ENCODE data around the gene EDN2. TPM values are rescaled to one million over a fixed set of nuclear protein-coding genes. Genes with fewer than 3 reads are reported as not detected.

Gene EDN2
- total RNA-seq, 1 donor from 2014 or later = 0.80 TPM

DNA sequence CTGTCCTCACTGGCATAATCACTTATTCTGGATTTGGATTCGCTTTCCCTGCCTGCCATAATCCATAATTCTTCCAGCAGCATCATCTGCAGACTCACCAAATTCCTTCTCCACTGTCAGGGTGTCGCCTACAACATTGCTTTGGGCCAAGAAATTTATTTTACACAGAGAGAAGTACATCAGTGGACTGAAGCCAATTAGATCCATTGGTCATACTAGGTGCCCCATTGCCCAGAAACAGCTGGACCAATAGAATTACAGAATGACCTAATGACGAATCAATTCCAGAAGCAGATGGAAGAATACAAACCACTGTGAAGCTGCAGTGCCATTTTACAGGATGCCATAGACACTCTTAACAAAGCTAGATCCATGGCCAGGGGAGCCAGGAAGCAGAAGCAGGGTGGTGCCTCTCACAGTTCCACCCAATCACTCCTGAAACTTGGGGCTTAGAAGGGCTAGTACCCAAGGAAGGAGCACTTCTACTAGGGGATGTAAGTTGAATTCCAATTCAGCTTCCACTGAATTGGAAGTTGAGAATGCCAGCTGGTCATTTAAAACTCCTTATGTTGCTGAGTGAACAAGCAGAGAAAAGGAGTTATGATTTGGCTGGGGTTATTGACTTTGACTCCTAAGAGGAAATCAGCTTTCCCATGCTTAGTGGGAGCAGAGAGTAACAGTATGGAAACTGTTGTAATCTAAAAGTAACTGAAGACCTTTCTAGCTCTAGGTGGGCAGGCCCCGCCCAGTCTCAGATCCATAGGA is 44.0 kb downstream of the EDN2 start:
- H3K4me1 Mint-ChIP-seq (ENCODE audit: low read depth) = peaks cover 15% of the 10 kb centered on the region
- no peak overlapping the region for H3K27ac Mint-ChIP-seq (ENCODE audit: unreplicated experiment)
- TF ChIP-seq, protein P1, sequence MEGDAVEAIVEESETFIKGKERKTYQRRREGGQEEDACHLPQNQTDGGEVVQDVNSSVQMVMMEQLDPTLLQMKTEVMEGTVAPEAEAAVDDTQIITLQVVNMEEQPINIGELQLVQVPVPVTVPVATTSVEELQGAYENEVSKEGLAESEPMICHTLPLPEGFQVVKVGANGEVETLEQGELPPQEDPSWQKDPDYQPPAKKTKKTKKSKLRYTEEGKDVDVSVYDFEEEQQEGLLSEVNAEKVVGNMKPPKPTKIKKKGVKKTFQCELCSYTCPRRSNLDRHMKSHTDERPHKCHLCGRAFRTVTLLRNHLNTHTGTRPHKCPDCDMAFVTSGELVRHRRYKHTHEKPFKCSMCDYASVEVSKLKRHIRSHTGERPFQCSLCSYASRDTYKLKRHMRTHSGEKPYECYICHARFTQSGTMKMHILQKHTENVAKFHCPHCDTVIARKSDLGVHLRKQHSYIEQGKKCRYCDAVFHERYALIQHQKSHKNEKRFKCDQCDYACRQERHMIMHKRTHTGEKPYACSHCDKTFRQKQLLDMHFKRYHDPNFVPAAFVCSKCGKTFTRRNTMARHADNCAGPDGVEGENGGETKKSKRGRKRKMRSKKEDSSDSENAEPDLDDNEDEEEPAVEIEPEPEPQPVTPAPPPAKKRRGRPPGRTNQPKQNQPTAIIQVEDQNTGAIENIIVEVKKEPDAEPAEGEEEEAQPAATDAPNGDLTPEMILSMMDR (IDR thresholded peaks at IDR 0.05) = no peak
- no peak for DNase-seq (ENCODE audit: low spot score)
- peaks cover 2% of the 10 kb centered on the region for H3K9me3 Mint-ChIP-seq (ENCODE audit: low read depth)
- no peaks in the 10 kb centered on the region for H3K27me3 Mint-ChIP-seq (ENCODE audit: low read depth)
- H3K36me3 Mint-ChIP-seq (ENCODE audit: low read depth) = no peaks in the 10 kb centered on the region
- H3K4me3 Mint-ChIP-seq (ENCODE audit: unreplicated experiment) = no peak overlapping the region

GRCh38 chr1:41439234-41439633 is 45.2 kb downstream of the EDN2 start:
- Mint-ChIP-seq H3K4me3 (ENCODE audit: unreplicated experiment) (no peak overlapping the region), H3K27me3 (ENCODE audit: low read depth) (no peaks in the 10 kb centered on the region), H3K27ac (ENCODE audit: unreplicated experiment) (no peak overlapping the region), H3K36me3 (ENCODE audit: low read depth) (no peaks in the 10 kb centered on the region), H3K9me3 (ENCODE audit: low read depth) (peaks cover under 1% of the 10 kb centered on the region), H3K4me1 (ENCODE audit: low read depth) (peaks cover 27% of the 10 kb centered on the region)
- TF ChIP-seq, protein P1 (IDR thresholded peaks at IDR 0.05) = no peak
- DNase-seq (ENCODE audit: low spot score) = no peak

- Mint-ChIP-seq H3K4me3 (ENCODE audit: unreplicated experiment) (no peak overlapping the region), H3K36me3 (ENCODE audit: low read depth) (no peaks in the 10 kb centered on the region), H3K4me1 (ENCODE audit: low read depth) (peaks cover 33% of the 10 kb centered on the region), H3K9me3 (ENCODE audit: low read depth) (no peaks in the 10 kb centered on the region), H3K27me3 (ENCODE audit: low read depth) (no peaks in the 10 kb centered on the region), H3K27ac (ENCODE audit: unreplicated experiment) (no peak overlapping the region)
- TF ChIP-seq, protein P1 (IDR thresholded peaks at IDR 0.05) = no peak
- no peak for DNase-seq (ENCODE audit: low spot score)
Observed at GRCh38 chr1:41438711-41439110, 45.8 kb downstream of the EDN2 start.

DNA sequence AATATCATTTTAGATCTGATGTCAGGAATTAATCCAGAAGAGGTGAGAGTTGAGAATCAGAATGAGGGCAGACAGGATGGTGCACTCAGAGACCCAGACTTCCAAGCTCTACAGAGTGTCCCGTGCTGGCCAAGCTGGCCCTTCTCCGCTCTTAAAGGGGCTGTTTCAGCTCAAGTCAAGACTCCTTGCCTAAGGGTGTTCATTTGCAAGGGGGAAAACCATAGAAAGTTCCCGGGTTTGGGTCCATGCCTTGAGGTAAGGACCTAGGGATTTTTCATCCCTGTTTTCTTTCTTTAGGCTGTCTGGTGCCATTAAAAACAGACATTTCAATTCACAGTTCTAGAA is 47.5 kb downstream of the EDN2 start:
- H3K4me3 Mint-ChIP-seq (ENCODE audit: unreplicated experiment) = no peak overlapping the region
- DNase-seq (ENCODE audit: low spot score) = no peak
- H3K27ac Mint-ChIP-seq (ENCODE audit: unreplicated experiment) = no peak overlapping the region
- no peaks in the 10 kb centered on the region for H3K36me3 Mint-ChIP-seq (ENCODE audit: low read depth)
- no peaks in the 10 kb centered on the region for H3K9me3 Mint-ChIP-seq (ENCODE audit: low read depth)
- H3K27me3 Mint-ChIP-seq (ENCODE audit: low read depth) = no peaks in the 10 kb centered on the region
- peaks cover 50% of the 10 kb centered on the region for H3K4me1 Mint-ChIP-seq (ENCODE audit: low read depth)
- TF ChIP-seq, protein P1 (IDR thresholded peaks at IDR 0.05) = no peak

GRCh38 chr1:41436281-41437010 is 48.0 kb downstream of the EDN2 start:
- DNase-seq (ENCODE audit: low spot score) = no peak
- H3K4me1 Mint-ChIP-seq (ENCODE audit: low read depth) = peaks cover 51% of the 10 kb centered on the region
- TF ChIP-seq, protein P1 (IDR thresholded peaks at IDR 0.05) = no peak

More at GRCh38 chr1:41436281-41437010, 48.0 kb downstream of the EDN2 start:
- Mint-ChIP-seq H3K4me3 (ENCODE audit: unreplicated experiment) (no peak overlapping the region), H3K27ac (ENCODE audit: unreplicated experiment) (no peak overlapping the region), H3K9me3 (ENCODE audit: low read depth) (no peaks in the 10 kb centered on the region), H3K36me3 (ENCODE audit: low read depth) (no peaks in the 10 kb centered on the region), H3K27me3 (ENCODE audit: low read depth) (no peaks in the 10 kb centered on the region)

Measured in chondrocyte (in vitro differentiated cells).